ENCODE data around the gene APOL2.
"Not testable (repeated sequence)": the region's sequence is repeated elsewhere in the genome, so short reads cannot be mapped to it uniquely, and the experiment has no call there.

APOL2 gene

DNA sequence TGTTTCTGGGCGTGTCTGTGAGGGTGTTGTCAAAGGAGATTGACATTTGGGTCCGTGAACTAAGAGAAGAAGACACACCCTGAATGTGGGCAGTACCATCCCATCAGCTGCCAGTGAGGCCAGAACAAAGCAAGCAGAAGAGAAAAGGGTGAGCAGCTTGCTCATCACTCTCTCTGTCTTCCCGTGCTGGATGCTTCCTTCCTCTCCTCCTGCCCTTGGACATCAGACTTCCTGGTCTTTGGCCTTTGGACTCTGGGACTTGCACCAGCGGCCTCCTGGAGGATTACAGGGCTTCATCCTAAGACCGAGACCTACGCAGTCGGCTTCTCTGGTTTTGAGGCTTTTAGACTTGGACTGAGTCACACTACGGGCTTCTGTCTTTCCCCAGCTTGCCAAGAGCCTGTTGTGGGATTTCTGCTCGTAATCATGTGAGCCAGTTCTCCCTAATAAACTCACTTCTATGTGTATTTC lies 18.8 kb downstream of the APOL2 start:
- DNase-seq, result no peak

DNA sequence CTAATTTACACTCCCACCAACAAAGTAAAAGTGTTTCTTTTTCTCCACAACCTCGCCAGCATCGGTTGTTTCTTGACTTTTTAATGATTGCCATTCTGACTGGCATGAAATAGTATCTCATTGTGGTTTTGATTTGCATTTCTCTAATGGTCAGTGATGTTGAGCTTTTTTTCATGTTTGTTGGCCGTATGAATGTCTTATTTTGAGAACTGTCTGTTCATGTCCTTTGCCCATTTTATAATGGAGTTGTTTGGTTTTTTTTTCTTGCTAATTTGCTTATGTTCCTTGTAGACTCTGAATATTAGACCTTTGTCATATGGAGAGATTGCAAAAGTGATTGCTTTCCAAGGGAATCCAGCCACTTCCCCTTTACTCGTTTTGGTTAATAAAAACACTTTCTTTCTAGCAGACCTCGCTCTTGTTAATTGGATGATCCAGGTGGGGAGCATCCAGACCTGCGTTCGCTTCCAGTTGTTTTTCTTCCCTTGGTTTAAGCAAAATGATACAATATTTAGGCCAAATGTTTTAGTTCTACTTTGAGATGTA lies 20.6 kb downstream of the APOL2 start:
- DNase-seq, result no peak

DNA sequence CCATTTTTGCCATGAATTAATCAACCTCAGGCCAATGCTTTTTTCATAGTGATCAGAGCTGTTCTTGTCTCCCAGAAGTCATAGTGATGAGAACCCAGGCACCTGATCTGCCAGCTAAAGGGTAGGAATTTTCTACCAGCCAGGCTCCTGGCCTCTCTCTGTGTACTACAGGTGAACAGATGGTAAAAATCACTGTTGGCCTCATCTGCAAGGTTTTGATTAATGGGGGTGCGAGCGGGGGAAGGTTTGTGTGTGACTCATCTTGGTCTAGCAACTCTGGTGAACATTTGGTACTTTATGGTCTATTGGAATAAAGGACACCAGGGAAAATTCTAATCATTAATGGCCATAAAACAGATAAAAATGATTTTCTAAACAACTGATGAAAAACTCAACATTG lies 23.3 kb downstream of the APOL2 start:
- no peak for DNase-seq

DNA sequence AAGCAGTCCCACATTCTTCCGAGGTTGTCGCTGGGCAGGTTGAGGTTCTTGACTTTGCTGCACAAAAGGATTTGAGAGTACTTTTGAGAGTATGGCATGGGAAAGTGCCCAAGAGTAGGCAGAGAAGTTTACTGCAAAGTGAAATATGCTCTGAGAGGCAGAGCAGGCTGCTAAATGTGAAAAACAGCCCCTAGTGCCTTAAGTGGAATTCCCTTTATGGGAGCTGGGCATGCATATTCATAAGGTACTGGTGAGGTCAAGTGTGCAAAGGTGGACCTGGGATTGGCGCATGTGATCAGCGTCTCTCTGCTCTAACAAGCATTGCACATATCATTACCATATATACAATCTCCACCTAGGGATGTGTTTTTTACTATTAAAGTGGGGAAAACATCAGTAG lies 25.7 kb downstream of the APOL2 start:
- DNase-seq, result no peak

DNA sequence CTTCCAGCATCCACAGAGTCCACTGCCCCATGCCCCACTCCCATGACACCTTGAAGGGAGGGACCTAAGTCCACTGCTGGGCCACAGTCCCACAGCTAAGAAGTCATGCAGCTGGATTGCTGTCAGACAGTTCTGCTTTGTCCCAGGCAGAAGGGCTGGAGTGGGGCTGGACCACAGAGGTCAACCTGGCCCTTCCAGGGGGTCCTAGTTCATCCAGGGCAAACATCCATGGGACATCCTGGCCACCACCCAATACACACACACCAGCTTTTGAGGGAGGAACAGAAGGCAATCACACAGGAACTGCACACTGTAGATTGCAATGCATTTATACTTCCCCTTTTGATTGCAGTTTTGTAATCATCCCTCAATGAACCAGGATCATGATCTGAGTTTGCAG lies 26.4 kb downstream of the APOL2 start:
- DNase-seq, result no peak

DNA sequence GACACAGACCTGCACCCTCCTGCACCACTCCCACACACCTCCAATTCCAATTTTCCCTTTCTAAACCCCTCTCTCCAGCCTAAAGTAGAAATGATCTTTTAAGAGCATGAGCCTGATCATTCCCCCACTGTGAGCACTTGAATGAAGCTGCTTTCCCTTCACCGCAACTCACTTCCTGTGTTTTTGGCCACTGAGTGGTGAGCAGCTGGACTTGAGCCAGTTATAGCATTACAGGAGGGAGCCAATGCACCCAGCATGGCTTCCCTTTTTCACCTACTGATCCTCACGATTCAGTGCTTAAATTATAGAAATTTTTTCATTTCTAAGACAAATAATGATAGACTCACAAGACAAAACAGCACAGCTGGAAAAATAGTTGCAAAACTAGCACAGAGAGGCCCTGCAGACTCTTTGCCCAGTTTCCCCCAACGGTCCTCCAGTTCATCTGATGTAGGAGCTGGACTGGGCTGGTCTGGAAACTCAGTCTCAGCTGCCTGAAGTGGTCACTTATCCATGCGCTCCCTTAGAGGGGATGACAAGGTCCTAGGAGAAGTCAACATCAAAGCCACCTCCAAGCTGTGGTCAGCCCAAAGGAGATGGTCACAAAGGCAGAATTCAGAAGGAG lies 28.0 kb downstream of the APOL2 start:
- no peak for DNase-seq

DNA sequence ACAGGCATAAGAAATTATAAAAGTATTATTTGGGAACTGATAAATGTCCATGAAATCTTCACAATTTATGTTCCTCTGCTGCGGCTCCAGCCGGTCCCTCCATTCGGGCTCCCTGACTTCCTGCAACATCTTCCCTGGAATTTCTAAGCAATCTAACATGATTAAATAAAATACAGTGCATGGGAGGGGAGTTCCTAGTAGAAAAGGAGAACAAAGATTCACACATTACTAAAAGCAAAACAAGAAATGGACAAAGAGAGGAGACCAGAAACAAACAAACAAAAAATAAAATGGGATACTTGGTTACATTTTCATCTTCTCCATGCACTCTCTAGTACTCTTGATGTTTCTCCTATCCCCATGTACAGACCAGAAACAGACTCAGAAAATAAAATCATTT lies 29.1 kb downstream of the APOL2 start:
- no peak for DNase-seq

DNA sequence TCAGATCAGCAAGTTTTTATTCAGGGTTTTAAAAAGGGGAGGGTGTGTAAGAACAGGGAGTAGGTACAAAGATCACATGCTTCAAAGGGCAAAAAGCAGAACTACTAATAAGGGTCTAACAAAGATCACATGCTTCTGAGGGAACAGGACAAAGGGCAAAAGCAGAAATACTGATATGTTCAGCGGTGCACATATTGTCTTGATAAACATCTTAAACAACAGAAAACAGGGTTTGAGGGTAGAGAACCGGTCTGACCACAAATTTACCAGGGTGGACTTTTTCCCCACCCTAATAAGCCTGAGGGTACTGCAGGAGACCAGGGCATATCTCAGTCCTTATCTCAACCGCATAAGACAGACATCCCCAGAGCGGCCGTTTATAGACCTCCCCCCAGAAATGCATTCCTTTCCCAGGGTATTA lies 29.8 kb downstream of the APOL2 start:
- DNase-seq, result not testable (repeated sequence)

DNA sequence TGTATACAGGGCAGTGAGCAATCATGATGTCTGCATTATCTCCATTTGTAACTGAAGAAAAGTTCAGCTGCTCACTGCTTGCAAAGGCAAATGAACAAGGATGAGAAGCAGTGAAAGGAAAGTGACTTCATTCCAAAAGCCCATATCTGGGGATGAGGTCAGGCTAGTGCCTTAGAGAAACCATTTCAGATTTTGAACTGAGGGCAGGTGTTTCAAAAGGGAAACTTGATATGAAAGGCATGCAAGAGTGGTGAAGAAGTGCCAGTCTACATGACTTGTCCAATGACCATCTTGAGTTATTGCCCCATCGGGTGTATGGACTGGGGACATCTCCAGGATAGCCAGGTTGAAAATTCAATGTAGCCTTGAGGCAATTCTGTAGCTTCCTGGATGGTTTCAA lies 30.4 kb downstream of the APOL2 start:
- no peak for DNase-seq

DNA sequence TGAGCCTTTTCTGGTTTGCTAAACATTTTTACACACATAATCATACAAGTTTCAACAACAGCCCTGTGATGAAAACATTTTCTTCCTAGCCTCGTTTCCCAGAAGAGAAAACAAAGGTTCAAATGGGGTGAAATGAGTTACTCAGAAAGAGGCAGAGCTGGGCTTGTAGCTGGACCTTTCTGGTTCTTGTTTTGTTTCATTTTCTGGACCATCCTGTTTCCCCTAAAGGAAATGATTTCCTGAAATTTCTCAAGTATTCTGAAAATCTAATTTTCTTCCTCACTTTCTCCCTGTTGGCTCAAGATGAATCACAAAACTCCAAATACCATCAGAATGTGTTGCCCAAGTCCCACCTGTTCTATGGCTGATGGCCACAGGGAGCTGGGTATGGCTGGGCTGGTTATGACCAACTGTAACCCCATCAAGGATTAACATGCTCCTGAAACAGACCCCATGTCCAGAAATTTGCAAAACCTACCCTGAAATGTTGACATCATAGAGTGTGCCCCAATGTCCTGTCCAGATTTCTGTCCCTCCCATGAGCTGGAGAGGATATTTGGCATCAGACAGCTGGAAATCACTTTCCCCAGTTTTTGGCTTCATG lies 31.1 kb downstream of the APOL2 start:
- DNase-seq, result no peak

DNA sequence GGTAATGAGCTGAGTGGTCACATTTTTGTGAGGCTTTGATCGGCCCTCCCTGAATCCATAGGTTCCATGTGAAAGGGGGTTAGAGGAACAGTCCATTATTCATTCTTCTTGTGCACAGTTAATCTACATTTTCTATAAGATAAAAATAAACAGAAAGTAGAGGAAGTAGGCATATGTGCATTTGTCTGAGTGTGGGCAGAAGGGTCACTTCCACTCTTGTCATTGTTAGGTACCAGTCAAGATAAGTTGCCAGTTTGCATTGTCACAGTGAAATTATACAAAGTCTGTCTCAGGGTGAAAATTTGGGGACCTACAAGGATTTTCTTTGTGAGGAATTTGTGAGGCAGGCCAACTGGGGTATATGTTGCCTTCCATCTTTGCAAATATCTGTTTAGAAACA lies 33.1 kb downstream of the APOL2 start:
- DNase-seq, result no peak

DNA sequence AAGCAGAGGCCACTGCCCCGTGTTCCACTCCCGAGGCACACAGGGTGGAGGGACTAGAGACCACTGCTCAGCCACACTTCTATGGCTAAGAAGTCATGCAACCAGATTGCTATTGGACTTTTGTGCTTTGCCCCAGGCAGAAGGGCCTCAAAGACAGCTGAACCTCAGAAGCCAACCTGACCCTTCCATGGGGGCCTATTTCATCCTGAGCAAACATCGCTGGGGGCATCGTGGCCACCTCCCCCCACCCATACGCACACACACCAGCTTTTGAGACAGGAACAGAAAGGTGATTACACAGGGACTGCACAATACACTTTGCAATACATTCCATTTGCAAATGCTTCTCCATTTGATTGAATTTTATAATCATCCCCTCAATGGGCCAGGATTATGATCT lies 33.8 kb downstream of the APOL2 start:
- not testable (repeated sequence) for DNase-seq

DNA sequence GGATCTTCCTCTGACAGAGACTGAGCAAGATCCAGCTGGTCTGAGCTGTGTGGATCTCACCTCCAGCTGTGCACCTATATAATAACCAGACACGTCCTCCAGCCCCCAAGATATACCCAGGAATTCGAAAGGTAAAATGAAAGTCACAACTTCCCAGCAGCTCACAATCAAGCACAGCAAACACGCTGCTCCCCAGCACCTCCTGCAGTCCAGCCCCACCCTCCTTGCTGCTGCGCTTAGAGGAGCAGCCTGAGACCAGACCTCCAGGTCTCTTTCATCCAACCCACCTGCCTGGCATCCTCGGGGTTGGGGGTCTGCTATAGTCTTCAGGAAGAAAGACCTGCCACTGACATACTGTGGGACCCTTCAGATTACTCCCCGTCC lies 34.7 kb downstream of the APOL2 start:
- no peak for DNase-seq

DNA sequence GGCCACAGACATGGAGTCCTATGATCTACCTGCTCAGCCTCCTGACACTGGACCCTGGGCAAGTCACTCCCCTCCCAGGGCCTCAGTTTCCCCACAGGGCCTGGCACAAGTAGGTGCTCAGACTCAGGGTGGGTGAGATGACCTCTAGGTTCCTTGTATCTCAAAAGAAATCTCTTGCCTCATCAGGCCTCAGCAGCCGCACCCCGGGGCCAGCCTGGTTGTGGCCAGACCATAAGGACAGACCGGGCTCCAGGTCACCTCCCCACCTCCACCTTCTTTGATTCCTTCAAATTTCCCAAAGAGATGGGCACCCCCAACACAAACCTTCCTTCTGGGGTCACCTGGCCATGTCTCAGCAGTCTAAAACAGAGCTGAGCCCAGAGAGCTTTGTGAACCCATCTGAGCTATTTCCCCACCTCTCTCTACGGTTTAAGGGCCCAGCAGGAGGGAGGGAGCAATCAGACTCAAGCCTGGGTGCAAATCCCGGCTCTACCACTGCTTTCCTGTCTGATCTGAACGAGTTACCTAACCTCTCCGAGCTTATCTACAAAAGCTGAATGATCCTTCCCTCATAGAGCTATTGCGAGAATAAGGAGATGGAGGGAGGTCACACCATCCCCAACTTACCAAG lies 35.2 kb downstream of the APOL2 start:
- no peak for DNase-seq

DNA sequence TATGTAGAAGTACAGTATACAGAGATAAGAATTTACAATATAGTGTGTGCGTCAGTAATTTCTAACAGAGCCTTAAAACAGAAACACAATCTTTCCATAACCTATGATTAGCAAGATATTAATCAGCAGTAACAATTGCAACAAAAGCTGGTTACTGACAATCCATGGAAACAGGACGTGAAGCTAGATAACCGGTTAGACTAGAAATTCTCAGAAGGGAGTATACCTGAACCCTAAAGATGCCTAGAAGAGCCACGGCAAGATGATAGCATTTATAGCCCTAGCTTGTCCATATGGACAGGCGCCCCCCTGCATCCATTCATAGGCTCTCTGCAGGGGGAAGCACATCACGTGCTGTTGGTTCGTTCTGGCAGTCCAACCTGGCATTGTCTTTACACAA lies 35.9 kb downstream of the APOL2 start:
- DNase-seq, result not testable (repeated sequence)

DNA sequence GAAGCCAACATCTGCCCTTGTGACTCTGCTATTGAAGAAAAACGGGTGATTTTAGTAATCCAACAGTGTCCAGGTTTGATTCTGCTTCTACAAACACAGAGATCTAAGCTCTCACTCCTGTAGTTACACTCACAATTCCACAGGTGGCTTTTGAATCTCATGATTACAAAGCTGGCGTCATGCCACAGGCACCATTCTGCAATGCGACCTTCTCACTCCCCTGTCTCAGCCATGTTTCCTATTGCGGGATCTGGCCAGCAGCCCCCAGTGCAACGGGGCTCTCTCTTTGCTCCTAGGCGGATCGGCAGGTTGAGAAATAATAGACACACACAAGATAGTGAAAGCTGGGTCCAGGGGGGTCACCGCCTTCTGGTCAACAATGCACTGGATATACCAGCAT lies 36.4 kb downstream of the APOL2 start:
- DNase-seq, result not testable (repeated sequence)

DNA sequence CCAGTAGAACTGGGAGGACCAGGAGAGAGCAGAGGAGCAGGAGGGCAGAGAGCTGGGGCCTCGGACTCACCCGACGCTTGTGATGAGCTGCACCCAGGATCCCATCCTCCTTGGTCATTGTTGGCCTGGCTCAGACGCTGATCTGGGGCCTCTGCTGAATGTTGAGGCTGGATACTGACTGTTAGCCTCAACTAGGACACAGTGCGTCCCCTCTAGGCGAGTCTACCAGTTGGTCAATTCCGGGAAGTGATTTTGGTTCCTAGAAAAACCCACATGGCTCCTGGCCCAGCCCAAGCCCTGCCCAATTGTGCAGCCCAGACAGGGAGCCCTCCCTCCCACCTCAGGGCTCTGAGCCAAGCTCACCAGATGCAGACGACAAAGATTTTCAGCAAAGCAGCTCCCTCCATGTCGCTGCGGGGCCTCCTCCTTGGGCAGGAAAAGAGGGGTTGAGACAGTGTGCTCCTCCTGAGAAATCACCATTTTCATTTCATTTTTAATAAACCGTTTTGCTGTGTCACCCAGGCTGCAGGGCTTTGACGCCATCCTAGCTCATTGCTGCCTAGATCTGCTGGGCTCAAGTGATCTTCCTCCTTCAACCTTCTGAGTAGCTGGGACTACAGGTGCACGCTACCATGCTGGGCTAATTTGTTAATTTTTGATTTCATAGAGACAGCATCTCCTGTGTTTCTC lies 37.6 kb downstream of the APOL2 start, which contains the start of gene APOL4:
TSS of gene APOL4 (minus strand) at position 180 of the 690 bp plus-strand sequence. CDS start at position 105, 75 bp downstream.
- no peak for DNase-seq

DNA sequence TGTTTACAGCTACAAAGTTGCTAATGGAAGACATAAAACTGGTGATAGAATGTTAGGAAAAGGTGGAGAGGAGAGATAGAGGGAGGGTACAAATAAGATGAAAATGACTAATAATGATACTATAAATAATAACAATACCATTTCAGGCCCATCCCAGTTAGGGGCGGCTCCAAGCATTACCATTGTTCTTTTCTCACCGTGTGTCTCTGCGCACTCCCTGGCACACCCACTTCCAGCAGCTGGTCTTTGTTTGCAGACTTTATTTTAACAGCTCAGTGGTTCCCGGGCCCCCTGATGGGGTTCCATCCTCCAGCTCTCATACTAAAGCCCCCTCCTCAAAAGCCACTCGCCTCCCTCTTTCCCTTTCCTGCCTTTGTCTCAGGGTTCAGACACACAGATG lies 38.3 kb downstream of the APOL2 start:
- DNase-seq, result not testable (repeated sequence)

DNA sequence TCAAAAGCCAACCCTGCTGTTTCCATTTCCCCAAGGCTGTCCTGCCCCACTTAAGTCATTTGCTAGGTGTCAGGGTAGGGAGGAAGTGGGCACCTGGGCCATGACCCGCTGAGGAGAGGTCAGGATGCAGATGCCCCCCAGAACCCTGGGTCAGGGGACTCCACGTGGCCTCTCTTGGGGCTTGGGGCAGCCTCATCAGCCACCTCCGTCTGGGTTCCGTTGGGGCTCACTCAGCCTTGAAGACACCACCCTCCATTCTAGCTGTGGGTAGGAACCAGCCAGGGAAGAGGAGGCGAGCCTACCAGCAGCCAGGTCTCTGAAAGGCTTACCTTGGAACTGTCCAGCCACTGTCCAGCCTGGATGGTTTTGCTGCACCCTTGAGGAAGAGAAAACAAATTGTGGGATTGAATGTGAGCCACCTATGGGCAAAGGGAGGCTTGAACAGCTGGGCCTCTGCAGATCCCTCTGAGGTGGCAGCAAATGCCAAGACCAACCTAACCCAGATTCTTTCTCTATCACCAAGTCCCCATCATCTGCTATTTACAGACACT lies 40.3 kb downstream of the APOL2 start:
- no peak for DNase-seq

DNA sequence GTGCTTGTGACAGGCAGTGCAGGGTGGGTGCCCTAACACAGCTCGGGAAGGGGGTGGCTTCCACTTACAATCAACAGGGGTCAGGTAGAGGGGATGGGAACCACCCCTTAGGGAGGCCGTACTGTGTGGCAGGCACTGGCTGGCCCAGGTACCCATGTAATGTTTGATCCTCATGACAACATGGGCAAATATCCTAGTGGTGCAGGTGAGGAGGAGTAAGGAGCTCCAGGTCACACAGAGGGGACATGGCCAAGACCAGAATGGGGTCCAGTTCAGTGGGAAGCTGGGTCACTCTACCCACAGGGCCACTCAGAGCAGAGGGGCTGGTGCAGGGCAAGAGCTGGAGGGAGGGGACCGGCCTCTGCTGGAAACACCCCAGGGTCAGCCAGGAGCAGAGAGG lies 40.8 kb downstream of the APOL2 start:
- no peak for DNase-seq

DNA sequence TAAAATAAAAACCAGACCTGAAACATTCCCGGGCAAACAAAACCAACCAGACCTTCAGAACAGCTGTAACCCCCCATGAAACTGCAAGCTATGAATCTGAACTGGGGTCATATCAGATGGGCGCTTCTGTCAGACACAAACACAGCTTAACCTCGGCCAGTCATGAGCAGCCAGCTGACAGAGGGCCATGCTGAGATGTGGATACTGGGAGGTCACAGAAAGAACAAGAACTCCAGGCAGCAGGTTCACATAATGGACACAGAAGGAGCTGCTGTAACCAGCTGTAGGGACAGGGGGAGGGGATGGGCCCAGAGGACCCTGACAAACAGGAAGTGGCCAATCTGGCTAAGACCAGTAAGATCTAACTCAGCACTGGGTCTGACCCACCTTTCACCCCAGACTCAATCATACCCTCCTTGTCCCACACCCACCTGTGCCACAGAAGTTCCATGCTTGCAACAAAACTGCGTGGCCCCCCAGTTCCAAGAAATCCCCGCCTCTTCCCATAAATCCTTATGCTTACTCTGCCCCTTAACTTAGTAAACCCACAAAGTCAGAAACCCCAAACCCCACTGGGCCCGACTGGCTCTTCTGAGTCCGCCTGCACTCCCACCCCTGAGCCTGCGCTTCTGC lies 41.7 kb downstream of the APOL2 start:
- peak; percentile 16 for DNase-seq

DNA sequence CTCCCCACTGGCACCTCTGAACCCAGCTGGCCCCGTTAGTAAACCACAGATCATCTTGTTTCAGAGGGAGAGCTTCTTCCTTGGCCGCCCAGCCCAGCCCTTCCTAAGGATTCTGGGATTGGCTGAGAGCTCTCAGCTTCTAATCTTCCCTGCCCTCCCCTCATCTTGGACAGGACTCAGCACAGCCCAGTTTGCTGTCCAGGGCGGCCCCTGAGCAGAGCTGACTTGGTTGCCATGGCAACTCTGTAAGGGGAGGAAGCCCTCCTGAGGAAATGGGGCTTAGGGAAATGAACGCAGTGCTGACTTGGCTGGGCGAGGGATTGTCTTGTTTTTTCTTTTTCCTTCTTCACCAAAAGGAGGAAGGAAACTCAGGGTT lies 42.3 kb downstream of the APOL2 start:
- no peak for DNase-seq
